Kidney epithelial cell (primary cell): ENCODE data around the gene RETREG2. TPM values are rescaled to one million over a fixed set of nuclear protein-coding genes. Genes with fewer than 3 reads are reported as not detected.
A peak's percentile ranks its signal among the peaks of the same experiment; 100 is the strongest.

Experiments used
- DNase-seq: peaks from one replicate; pipeline ENCODE4 v3.0.0-alpha.2; 2010; ENCODE audit warnings: low read depth
- H3K27me3 ChIP-seq: 2 replicates; pipeline ENCODE4 v1.6.0; 2011; ENCODE audit warnings: low read length; ENCODE audit not compliant: control insufficient read depth, insufficient read depth
- H3K36me3 ChIP-seq: 2 replicates; pipeline ENCODE4 v1.5.1; 2011; ENCODE audit warnings: low read length; ENCODE audit not compliant: control insufficient read depth, insufficient read depth
- H3K4me3 ChIP-seq: 2 replicates; pipeline ENCODE4 v1.5.1; 2011; ENCODE audit warnings: low read depth, mild to moderate bottlenecking, control low read depth, low read length
- total RNA-seq: library from RNA; depleted of rRNA; stranded (reverse); fragments of >200 nt; gene quantifications from 2 replicates; pipeline ENCODE4 v1.2.3, GENCODE V29; 2015
- TF ChIP-seq, protein P1 (sequence below): IDR thresholded peaks from 2 replicates; pipeline ENCODE4 v1.5.1; 2011; ENCODE audit warnings: mild to moderate bottlenecking, moderate library complexity, low read length, control low read depth, inconsistent platforms; ENCODE audit not compliant: insufficient read depth, poor library complexity, severe bottlenecking

RETREG2 gene
- total RNA-seq, 1 donor from 2014 or later, result 111 TPM

GRCh38 chr2:219171231-219171651 is 6.8 kb upstream of the RETREG2 start:
- Histone ChIP-seq H3K4me3 (no peak overlapping the region), H3K27me3 (no peaks in the 10 kb centered on the region), H3K36me3 (no peaks in the 10 kb centered on the region)
- peak; percentile 55 for DNase-seq
- TF ChIP-seq, protein P1, sequence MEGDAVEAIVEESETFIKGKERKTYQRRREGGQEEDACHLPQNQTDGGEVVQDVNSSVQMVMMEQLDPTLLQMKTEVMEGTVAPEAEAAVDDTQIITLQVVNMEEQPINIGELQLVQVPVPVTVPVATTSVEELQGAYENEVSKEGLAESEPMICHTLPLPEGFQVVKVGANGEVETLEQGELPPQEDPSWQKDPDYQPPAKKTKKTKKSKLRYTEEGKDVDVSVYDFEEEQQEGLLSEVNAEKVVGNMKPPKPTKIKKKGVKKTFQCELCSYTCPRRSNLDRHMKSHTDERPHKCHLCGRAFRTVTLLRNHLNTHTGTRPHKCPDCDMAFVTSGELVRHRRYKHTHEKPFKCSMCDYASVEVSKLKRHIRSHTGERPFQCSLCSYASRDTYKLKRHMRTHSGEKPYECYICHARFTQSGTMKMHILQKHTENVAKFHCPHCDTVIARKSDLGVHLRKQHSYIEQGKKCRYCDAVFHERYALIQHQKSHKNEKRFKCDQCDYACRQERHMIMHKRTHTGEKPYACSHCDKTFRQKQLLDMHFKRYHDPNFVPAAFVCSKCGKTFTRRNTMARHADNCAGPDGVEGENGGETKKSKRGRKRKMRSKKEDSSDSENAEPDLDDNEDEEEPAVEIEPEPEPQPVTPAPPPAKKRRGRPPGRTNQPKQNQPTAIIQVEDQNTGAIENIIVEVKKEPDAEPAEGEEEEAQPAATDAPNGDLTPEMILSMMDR, result peak; percentile 72

- Histone ChIP-seq H3K27me3 (no peaks in the 10 kb centered on the region), H3K36me3 (no peaks in the 10 kb centered on the region), H3K4me3 (no peak overlapping the region)
- no peak for DNase-seq
- TF ChIP-seq, protein P1, result no peak
Measured at GRCh38 chr2:219172231-219173154, 5.6 kb upstream of the RETREG2 start.

- TF ChIP-seq, protein P1, result no peak
- Histone ChIP-seq H3K4me3 (no peak overlapping the region), H3K36me3 (no peaks in the 10 kb centered on the region), H3K27me3 (no peaks in the 10 kb centered on the region)
- no peak for DNase-seq
Measured at GRCh38 chr2:219173176-219173575, 4.9 kb upstream of the RETREG2 start.

GRCh38 chr2:219174146-219174545 is 3.9 kb upstream of the RETREG2 start:
- no peaks in the 10 kb centered on the region for H3K27me3 ChIP-seq
- DNase-seq, result no peak
- H3K36me3 ChIP-seq, result no peaks in the 10 kb centered on the region
- H3K4me3 ChIP-seq, result no peak overlapping the region
- TF ChIP-seq, protein P1, result no peak

DNA sequence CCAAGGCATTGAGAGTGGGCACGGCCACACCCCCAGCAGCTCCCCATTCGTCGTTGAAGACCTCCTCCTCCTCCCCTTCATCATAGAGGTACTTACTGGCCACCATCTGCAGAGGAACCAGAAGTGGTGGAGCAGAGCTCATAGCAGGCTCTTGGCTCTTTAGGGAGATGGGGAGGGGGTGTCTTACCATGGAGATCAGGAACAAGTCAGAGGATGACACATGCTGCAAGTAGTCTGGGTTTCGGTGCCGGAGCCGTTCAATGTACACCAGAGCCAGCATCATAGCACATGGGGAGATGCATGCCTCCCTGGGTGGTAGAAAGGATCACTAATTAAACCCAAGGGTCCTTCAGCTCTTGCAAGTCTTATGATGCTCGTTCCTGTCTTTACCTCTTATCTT is 3.3 kb upstream of the RETREG2 start:
- Histone ChIP-seq H3K36me3 (no peaks in the 10 kb centered on the region), H3K4me3 (no peak overlapping the region), H3K27me3 (no peaks in the 10 kb centered on the region)
- DNase-seq, result no peak
- TF ChIP-seq, protein P1, result no peak

GRCh38 chr2:219175486-219175885 is 2.6 kb upstream of the RETREG2 start:
- H3K4me3 ChIP-seq, result no peak overlapping the region
- TF ChIP-seq, protein P1, result no peak

More at GRCh38 chr2:219175486-219175885, 2.6 kb upstream of the RETREG2 start:
- H3K36me3 ChIP-seq, result no peaks in the 10 kb centered on the region
- H3K27me3 ChIP-seq, result no peaks in the 10 kb centered on the region
- DNase-seq, result no peak
